GM10266 (cell line): Measurements from ENCODE around the gene CISD1.
"Not testable (repeated sequence)": the region's sequence is repeated elsewhere in the genome, so short reads cannot be mapped to it uniquely, and the experiment has no call there.

Experiments
- DNase-seq: peaks from one replicate; pipeline ENCODE4 v3.0.0; 2012; ENCODE audit errors: extremely low spot score
- CTCF ChIP-seq: IDR thresholded peaks from 2 replicates; pipeline ENCODE4 v1.5.1; 2012; ENCODE audit warnings: mild to moderate bottlenecking, low read depth; ENCODE audit not compliant: control insufficient read depth, insufficient read depth; ENCODE audit errors: missing control alignments

Gene CISD1

GRCh38 chr10:58268946-58269781 lies at the start of gene CISD1:
Gene CISD1, plus strand, starts transcription at chr10:58269162. Its CDS starts 112 bp downstream, at chr10:58269274.
- TF ChIP-seq CTCF = no peak
- DNase-seq = peak; percentile 95

- DNase-seq = no peak
- TF ChIP-seq CTCF = no peak
Measured at GRCh38 chr10:58219875-58220274, 49.1 kb upstream of the CISD1 start.

GRCh38 chr10:58220769-58221451 lies 48.1 kb upstream of the CISD1 start:
- DNase-seq = no peak
- TF ChIP-seq CTCF = no peak

GRCh38 chr10:58225654-58226053 lies 43.3 kb upstream of the CISD1 start:
- no peak for DNase-seq
- TF ChIP-seq CTCF = no peak

GRCh38 chr10:58229856-58230255 lies 39.1 kb upstream of the CISD1 start:
- DNase-seq = not testable (repeated sequence)

GRCh38 chr10:58237014-58237834 lies 31.7 kb upstream of the CISD1 start:
- DNase-seq = no peak
- TF ChIP-seq CTCF = no peak

- TF ChIP-seq CTCF = no peak
- no peak for DNase-seq
Measured at GRCh38 chr10:58239561-58240169, 29.3 kb upstream of the CISD1 start.
